ENCODE results near the gene CST8.

Gene CST8

GRCh38 chr20:23476015-23476754 is 14.7 kb upstream of the CST8 start:
- DNase-seq, result no peak

DNA sequence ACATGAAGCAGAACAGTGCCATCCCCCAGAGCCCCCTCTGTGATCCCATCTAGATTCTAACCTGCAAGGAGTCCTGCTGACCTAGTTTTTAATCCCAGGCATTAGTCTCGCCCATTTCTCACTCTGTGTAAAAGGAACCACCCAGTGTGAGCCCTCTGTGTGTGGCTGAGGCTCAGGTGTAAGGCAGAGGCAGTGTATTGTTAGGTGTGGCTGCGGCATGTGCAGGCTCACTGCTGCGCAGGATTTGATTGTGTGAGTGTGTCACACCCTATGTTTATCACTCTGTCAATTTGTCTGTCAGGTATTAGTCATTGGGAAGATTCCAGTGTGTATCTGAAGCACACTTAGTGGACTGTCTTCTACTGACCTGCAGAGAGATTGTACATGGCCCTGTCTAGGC is 13.7 kb upstream of the CST8 start:
- DNase-seq, result no peak

GRCh38 chr20:23479043-23479442 is 11.9 kb upstream of the CST8 start:
- no peak for DNase-seq

- no peak for DNase-seq
These were observed 8.8 kb upstream of the CST8 start for GRCh38 chr20:23482138-23482537.

GRCh38 chr20:23484081-23484480 is 6.8 kb upstream of the CST8 start:
- no peak for DNase-seq

GRCh38 chr20:23488470-23488869 is 2.4 kb upstream of the CST8 start:
- DNase-seq, result no peak

DNA sequence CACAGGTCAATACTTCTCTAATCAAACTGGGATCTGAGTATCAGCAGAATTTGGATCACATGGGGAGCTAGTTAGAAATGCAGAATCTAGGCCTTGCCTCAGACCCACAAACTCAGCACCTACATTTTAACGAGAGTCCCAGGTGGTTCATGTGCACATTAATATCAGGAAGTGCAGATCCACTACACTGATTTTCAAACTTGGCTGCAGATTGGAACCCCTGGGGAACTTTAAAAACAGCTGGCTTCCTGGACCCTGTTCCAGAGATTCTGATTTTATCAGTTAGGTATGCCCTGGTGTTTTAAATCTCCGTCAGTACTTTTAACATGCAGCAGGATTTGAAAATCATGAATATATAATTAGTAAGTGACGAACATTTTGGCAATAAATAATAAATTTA is 1.9 kb upstream of the CST8 start:
- DNase-seq, result no peak

DNA sequence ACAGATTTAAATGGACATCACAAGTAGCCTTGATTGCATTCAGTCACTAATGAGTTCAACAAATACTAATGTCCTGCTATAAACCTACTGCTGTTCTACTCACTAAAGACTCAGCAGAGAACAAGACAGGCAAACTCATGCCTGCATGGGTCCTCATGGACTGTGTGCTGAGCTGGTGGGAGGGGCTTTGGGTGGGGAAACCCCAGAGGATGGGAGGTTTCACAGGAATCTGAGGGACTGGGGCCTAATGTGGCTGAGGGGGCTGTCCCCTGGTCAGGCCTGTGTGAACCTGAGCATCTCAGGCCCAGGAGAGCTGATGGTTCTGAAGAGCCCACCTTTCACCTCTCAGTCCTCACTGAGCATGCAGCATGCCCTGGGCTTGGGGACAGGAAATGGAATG is 1.4 kb downstream of the CST8 start:
- DNase-seq, result no peak

DNA sequence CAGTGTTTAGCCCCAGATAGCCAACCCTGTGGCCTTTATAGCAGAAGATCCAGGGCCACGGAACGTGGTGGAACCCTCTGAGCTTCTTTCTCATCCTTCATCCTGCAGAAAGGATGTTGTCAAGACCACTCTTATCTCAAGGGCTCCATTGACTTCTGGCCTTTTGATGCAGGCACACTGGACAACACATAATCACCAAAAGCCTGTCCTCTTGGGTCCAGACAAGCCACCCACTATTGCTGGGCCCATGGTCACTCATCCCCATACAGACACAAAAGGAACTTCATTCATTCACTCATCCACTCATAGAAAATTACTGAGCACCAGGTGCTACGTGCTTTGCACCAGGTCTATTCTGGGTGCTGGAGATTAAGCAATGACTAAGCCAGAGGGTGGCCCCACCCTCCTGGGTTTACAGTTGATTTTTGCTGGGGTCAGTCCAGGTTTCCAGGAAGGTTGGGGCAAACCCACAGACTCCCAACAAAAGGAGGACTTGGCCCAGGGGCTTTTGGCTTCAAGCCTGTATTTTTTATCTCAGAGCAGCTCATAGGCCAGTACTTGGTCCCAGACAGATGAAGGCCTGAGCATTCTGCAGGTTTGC is 2.4 kb downstream of the CST8 start:
- no peak for DNase-seq

DNA sequence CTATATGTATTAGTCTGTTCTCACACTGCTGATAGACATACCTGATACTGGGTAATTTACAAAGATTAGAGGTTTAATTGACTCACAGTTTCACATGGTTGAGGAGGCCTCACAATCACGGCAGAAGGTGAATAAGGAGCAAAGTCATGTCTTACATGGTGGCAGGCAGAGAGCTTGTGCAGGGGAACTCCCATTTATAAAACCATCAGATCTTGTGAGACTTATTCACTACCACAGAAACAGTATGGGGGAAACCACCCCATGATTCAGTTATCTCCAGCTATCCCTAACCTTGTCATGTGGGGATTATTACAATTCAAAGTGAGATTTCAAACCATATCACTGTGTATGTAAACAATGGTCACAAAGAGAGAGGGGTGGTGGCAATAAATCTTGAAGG is 6.6 kb downstream of the CST8 start:
- no peak for DNase-seq

DNA sequence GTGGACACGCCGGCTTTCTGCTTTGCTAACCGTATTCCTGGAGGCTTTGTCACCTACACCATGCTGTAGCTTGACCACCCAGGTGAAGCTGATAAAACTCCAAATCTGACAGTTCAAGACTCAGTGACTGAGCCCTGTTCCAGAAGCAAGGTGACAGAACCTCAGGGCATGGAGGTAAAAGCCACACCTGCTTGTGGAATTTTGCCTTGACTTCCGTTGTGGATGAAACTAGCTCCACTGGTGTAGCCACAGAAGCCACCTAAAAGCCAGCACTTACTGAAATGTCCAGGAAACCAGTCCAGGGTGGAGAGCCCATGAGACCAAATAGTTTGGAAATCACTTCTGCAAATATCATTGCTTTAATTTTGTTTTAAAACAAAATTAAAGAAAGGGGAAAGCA is 11.0 kb downstream of the CST8 start:
- DNase-seq, result no peak

GRCh38 chr20:23503649-23504048 is 12.7 kb downstream of the CST8 start:
- DNase-seq, result no peak

DNA sequence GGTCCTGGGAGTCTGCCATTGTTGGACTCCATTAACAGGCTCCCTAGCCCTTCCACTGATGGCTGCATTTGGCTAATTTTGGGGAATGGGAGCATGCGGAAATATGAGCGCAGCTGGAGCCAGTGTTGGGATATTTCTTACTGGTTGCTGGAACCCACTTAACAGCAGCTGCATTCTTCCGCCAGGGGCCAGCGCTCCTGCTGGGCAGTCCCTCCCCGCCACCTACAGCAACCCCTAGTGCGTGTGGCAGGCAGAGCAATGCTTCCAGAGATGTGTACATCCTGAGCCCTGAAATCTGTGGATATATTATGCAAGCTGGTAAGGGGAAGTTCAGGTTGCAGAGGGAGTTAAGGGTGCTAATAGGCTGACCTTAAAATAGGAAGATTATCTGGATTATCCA is 16.4 kb downstream of the CST8 start:
- no peak for DNase-seq

- DNase-seq, result no peak
These were observed 17.7 kb downstream of the CST8 start for GRCh38 chr20:23508449-23509229.

DNA sequence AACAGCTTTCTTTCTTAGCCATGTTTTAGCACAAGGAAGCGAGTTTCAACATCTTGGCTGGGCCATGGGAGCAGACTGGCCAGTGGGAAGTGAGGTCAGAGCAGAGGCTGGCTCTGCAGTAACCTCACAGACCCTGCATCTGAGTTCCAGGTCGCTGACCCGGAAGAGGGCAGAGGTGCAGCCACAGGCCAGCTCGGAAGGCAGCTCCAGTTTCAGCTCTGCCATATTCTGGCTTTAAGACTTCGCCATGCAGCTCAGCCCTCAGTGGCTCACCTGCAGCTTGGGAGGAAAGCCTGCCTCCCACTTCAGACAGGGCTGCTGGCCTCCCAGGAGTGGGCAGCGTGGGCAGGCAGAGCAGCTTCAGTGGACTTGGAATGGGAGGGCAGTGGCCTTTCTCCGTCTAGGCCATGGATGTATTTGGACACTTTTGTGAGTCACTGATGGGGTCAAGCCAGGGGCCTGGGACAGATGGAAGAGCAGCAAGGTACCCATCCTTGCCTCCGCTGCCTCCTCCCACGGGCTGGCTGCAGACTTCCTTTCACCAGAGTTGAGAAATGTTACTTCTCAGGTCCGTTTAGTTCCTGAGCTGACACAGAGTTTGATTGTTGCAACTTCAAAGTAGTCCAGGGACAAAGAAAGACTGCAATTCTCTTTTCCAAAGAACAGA is 18.5 kb downstream of the CST8 start:
- DNase-seq, result no peak

GRCh38 chr20:23510000-23510590 is 19.2 kb downstream of the CST8 start:
- no peak for DNase-seq

- DNase-seq, result no peak
These were observed 22.2 kb downstream of the CST8 start for GRCh38 chr20:23513164-23513563.

DNA sequence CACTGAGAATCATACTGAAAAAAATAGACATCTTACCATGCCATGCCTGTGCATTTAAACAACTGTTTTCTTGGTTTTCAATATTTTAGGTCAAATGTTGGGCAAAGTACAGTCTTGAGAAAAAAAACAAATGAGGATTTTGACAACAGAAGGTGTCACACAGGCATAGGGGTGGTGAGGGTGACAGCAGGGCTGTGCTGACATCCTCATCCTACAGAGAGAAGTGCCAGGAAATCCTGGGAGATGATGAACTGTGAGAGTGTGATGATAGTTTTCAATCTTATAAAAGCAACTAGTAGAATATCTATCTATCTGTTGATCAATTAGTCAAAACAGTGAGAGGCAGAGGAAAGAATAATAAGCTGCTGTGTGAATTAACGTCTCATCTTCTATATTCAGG is 23.9 kb downstream of the CST8 start:
- DNase-seq, result no peak

GRCh38 chr20:23515250-23515939 is 24.5 kb downstream of the CST8 start:
- no peak for DNase-seq

DNA sequence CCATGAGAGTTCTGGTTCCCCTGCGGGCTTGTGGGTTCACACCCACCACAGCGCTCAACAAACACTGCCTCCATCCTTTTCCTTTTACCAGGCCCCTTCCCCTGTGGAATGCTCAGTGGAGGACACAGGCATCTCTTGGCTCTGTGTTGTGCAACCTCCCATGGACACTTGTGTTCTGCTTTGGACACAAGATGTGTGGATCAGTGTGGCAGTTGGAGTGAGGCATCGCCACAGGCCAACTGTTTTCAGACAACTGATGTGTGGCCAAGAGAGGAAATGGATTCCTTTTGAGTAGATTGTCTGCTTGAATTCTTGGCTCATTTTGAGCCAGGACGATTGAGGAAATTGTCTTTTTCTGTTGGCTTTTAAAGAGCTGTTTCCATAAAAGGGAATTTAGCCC is 26.8 kb downstream of the CST8 start:
- DNase-seq, result no peak

GRCh38 chr20:23519556-23519955 is 28.6 kb downstream of the CST8 start:
- DNase-seq, result no peak

- DNase-seq, result no peak
These were observed 29.3 kb downstream of the CST8 start for GRCh38 chr20:23520185-23520584.

- no peak for DNase-seq
These were observed 33.2 kb downstream of the CST8 start for GRCh38 chr20:23524146-23524545.

Measured in activated CD4-positive, alpha-beta T cell treated with anti-CD3 and anti-CD28 coated beads for 1 hour (primary cell).